SU-DHL-6 (cell line): Measurements from ENCODE around the gene TGFB2.

Source experiments
- H2AFZ ChIP-seq: fragments of 200-600 bp; sonication (generic); 2 replicates; pipeline ENCODE4 v1.6.1; 2014; ENCODE audit warnings: low read depth, mild to moderate bottlenecking, moderate library complexity, mixed read lengths, antibody characterized with exemption, low read length; ENCODE audit not compliant: severe bottlenecking
- H3F3A ChIP-seq: fragments of 200-600 bp; shearing (Covaris generic); 2 replicates; pipeline ENCODE4 v1.6.0; 2016; ENCODE audit warnings: antibody characterized with exemption, mild to moderate bottlenecking; ENCODE audit not compliant: insufficient read depth
- H3K27ac ChIP-seq: fragments of 200-600 bp; sonication (generic); 2 replicates; pipeline ENCODE4 v1.5.1; 2016; ENCODE audit warnings: low read depth, mild to moderate bottlenecking, low read length, moderate library complexity, mixed read lengths
- H3K27me3 ChIP-seq: fragments of 200-600 bp; sonication (generic), shearing (Covaris generic); 2 replicates; pipeline ENCODE4 v1.6.0; 2014; ENCODE audit warnings: mild to moderate bottlenecking, low read length
- H3K36me3 ChIP-seq: fragments of 200-600 bp; sonication (generic); 2 replicates; pipeline ENCODE4 v1.6.1; 2014; ENCODE audit warnings: mild to moderate bottlenecking, low read length, mixed read lengths
- H3K4me2 ChIP-seq: fragments of 300-600, 200-600 bp; shearing (Covaris generic), sonication (generic); 2 replicates; pipeline ENCODE4 v1.6.0; 2014; ENCODE audit warnings: low read length, low read depth, mild to moderate bottlenecking; ENCODE audit not compliant: poor library complexity, severe bottlenecking
- H3K4me3 ChIP-seq: fragments of 200-600 bp; sonication (generic); 2 replicates; pipeline ENCODE4 v1.5.1; 2014; ENCODE audit warnings: antibody characterized with exemption, low read length, mild to moderate bottlenecking, mixed read lengths; ENCODE audit not compliant: insufficient read depth, poor library complexity, severe bottlenecking
- H3K79me2 ChIP-seq: fragments of 200-600 bp; sonication (generic); 2 replicates; pipeline ENCODE4 v1.6.1; 2014; ENCODE audit warnings: mild to moderate bottlenecking, low read length, moderate library complexity; ENCODE audit not compliant: insufficient read depth
- H3K9ac ChIP-seq: fragments of 200-600 bp; sonication (generic); 2 replicates; pipeline ENCODE4 v1.7.0; 2014; ENCODE audit warnings: mild to moderate bottlenecking, low read length
- H3K9me2 ChIP-seq: fragments of 200-600 bp; sonication (generic); replicated peaks from 2 replicates; pipeline ENCODE4 v1.6.1; 2014; ENCODE audit warnings: low read length; ENCODE audit not compliant: insufficient read depth
- H3K9me3 ChIP-seq: fragments of 200-600 bp; sonication (generic); 2 replicates; pipeline ENCODE4 v1.6.1; 2014; ENCODE audit warnings: low read length, mixed read lengths; ENCODE audit not compliant: insufficient read depth
- H4K20me1 ChIP-seq: fragments of 200-600 bp; sonication (generic); 2 replicates; pipeline ENCODE4 v1.6.1; 2014; ENCODE audit warnings: low read depth, mild to moderate bottlenecking, antibody characterized with exemption, low read length, moderate library complexity, mixed read lengths
- EZH2phosphoT487 ChIP-seq: fragments of 200-600 bp; sonication (generic), shearing (Covaris generic); conservative IDR thresholded peaks from 2 replicates; pipeline ENCODE4 v1.6.1; 2018; ENCODE audit warnings: mild to moderate bottlenecking, antibody characterized with exemption, low read length, moderate library complexity, mixed read lengths
- TF ChIP-seq, protein P1 (sequence below): fragments of 200-600 bp; sonication (generic); IDR thresholded peaks from one replicate; pipeline ENCODE4 v1.5.1; 2017; ENCODE audit warnings: antibody characterized with exemption, mild to moderate bottlenecking, low read length, moderate library complexity; ENCODE audit not compliant: insufficient read depth, poor library complexity, severe bottlenecking

Gene TGFB2

DNA sequence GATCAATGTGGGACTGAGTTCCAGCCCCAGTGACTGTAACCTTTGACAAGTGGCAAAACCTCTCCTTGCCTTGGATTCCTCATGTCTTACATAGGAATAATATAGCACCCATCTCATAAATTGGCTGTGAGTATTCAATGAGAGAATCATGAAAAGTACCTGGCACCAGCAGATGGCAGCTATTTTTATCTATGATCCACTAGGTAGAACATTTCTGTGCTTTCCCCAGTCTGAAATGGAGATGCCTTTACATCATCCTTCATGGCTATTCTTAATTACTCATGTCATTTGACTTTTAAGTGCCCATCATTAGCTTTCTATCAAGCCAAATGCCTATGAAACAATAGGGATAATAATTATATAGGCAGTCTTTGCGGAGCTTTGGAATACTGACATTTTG is 130.1 kb downstream of the TGFB2 start:
- H3K79me2 ChIP-seq: no peaks in the 10 kb centered on the region
- H3K4me3 ChIP-seq: no peak overlapping the region
- H3K9me3 ChIP-seq: no peaks in the 10 kb centered on the region; the same call in 1 of the 2 replicates
- no peak overlapping the region for H3K4me2 ChIP-seq
- H3K9me2 ChIP-seq: no peaks in the 10 kb centered on the region
- no peaks in the 10 kb centered on the region for H3F3A ChIP-seq
- TF ChIP-seq, protein P1, sequence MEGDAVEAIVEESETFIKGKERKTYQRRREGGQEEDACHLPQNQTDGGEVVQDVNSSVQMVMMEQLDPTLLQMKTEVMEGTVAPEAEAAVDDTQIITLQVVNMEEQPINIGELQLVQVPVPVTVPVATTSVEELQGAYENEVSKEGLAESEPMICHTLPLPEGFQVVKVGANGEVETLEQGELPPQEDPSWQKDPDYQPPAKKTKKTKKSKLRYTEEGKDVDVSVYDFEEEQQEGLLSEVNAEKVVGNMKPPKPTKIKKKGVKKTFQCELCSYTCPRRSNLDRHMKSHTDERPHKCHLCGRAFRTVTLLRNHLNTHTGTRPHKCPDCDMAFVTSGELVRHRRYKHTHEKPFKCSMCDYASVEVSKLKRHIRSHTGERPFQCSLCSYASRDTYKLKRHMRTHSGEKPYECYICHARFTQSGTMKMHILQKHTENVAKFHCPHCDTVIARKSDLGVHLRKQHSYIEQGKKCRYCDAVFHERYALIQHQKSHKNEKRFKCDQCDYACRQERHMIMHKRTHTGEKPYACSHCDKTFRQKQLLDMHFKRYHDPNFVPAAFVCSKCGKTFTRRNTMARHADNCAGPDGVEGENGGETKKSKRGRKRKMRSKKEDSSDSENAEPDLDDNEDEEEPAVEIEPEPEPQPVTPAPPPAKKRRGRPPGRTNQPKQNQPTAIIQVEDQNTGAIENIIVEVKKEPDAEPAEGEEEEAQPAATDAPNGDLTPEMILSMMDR: no peak
- no peak for TF ChIP-seq EZH2phosphoT487
- no peak overlapping the region for H3K9ac ChIP-seq
- no peaks in the 10 kb centered on the region for H4K20me1 ChIP-seq
- no peak overlapping the region for H3K27ac ChIP-seq
- H3K27me3 ChIP-seq: no peaks in the 10 kb centered on the region
- no peak overlapping the region for H2AFZ ChIP-seq
- H3K36me3 ChIP-seq: no peaks in the 10 kb centered on the region

DNA sequence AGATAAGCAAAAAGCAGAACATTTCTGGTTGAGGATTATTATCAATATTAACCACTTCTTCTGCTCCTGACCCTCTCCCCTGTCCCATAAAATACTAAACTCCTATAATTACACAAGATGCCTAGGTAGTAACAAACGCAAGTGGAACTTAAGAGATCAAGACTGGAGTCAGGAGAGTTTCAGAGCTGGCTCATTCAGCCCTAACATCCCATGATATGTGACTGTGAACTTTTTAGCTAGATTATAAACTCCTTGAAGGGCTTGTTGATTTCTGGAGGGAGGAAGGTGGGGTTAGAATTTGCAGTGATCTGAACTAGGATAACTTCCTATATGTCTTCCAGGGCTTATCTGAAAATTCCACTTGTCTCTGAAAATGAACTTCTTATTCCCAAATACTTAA is 130.6 kb downstream of the TGFB2 start:
- no peak for TF ChIP-seq EZH2phosphoT487
- TF ChIP-seq, protein P1: no peak
- no peaks in the 10 kb centered on the region for H3K9me2 ChIP-seq
- H3K27me3 ChIP-seq: no peaks in the 10 kb centered on the region
- no peaks in the 10 kb centered on the region for H3F3A ChIP-seq
- no peaks in the 10 kb centered on the region for H3K36me3 ChIP-seq
- H3K9me3 ChIP-seq: no peaks in the 10 kb centered on the region; the same call in 1 of the 2 replicates
- no peak overlapping the region for H3K4me2 ChIP-seq
- no peak overlapping the region for H3K27ac ChIP-seq
- no peaks in the 10 kb centered on the region for H4K20me1 ChIP-seq
- H2AFZ ChIP-seq: no peak overlapping the region
- H3K79me2 ChIP-seq: no peaks in the 10 kb centered on the region
- H3K9ac ChIP-seq: no peak overlapping the region
- H3K4me3 ChIP-seq: no peak overlapping the region

DNA sequence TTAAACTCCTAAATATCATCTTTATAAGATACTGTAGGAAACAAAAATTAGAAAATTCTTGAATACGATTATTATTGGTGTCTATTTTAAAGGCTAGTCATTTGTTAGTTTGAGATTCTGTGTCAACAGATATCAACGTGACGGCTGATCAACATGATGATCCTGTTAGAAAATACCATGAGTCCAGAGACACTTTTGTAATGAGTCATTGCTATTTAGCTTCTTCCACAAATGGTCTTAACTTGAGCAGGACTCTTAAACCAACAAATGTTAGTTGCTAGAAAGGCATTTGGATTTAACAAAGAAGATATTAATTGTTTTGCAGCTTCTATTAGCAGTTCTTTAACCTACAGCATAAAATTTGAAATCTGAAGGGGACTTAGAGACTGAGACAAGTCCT is 131.2 kb downstream of the TGFB2 start:
- H3K27ac ChIP-seq: no peak overlapping the region
- no peaks in the 10 kb centered on the region for H3K79me2 ChIP-seq
- no peak overlapping the region for H3K4me2 ChIP-seq

More for the DNA sequence above, 131.2 kb downstream of the TGFB2 start:
- no peaks in the 10 kb centered on the region for H3K9me2 ChIP-seq
- H3K27me3 ChIP-seq: no peaks in the 10 kb centered on the region
- TF ChIP-seq, protein P1: no peak
- no peak for TF ChIP-seq EZH2phosphoT487
- no peaks in the 10 kb centered on the region for H4K20me1 ChIP-seq
- no peaks in the 10 kb centered on the region for H3K36me3 ChIP-seq
- H2AFZ ChIP-seq: no peak overlapping the region
- H3K4me3 ChIP-seq: no peak overlapping the region
- H3K9ac ChIP-seq: no peak overlapping the region
- no peaks in the 10 kb centered on the region; the same call in 1 of the 2 replicates for H3K9me3 ChIP-seq
- no peaks in the 10 kb centered on the region for H3F3A ChIP-seq
